ENCODE results near the gene AGPAT1. TPM values are rescaled to one million over a fixed set of nuclear protein-coding genes. Genes with fewer than 3 reads are reported as not detected.

AGPAT1 gene
- polyA plus RNA-seq, 2 of the 4 experiments (the other 2 are of a cell fraction): 29.4 to 40.6 TPM

DNA sequence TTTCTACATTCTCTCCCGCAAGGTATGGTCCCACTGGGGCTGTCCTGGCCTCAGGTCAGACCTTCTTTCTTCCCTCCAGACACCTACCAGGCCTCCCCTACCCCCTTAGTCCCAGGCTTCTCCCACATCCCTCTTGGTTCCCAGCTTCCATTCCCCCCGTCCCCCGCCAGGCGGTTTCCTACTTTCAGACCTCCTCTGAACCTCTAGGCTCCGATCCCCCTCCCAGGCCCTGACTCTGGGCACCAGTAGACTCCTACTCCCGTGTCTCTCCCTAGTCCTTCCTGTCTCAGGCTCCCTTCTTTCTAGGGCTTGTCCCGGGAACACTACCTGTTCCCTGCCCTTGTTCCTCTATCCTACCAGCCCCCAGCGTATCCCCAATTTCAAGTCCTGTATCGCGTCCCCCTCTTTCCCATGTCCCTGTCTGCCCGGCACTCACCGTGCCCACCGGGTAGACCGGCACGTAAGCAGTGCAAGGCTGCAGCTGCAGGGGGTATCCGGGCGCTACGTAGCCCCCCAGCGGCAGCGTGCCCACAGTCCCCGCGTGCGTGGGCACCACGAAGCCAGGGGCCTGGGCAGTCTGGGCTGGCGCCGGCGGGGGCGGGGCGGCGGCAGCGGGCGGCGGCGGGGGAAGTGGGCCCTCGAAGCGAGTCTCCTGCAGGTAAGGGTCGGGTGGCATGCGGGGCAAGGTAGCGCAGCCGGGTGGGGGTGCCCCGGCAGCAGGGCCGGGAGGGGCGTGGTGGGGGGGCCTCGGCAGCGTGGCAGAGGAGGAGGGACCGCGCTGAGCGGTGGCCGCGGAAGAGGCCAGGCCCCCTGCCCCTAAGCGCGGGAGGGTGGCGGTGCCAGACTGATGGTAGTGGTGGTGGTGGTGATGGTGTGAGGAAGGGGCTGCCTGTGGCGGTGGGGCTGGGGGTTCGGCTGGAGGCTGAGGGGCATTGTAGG lies 25.7 kb downstream of the AGPAT1 start (continued):
- no peak for TF ChIP-seq KDM1A (IDR thresholded peaks at IDR 0.05; ENCODE audit: low read depth)
- no peak for TF ChIP-seq SREBF2 (IDR thresholded peaks at IDR 0.05)
- no peak for TF ChIP-seq BHLHE40 (IDR thresholded peaks at IDR 0.05; ENCODE audit: low read depth, low read length)
- no peak for TF ChIP-seq ZC3H11A (IDR thresholded peaks at IDR 0.05)
- TF ChIP-seq, protein P1, sequence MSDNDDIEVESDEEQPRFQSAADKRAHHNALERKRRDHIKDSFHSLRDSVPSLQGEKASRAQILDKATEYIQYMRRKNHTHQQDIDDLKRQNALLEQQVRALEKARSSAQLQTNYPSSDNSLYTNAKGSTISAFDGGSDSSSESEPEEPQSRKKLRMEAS (IDR thresholded peaks at IDR 0.05): no peak
- no peak for TF ChIP-seq FOSB (CRISPR knock-in tag; IDR thresholded peaks at IDR 0.05)

DNA sequence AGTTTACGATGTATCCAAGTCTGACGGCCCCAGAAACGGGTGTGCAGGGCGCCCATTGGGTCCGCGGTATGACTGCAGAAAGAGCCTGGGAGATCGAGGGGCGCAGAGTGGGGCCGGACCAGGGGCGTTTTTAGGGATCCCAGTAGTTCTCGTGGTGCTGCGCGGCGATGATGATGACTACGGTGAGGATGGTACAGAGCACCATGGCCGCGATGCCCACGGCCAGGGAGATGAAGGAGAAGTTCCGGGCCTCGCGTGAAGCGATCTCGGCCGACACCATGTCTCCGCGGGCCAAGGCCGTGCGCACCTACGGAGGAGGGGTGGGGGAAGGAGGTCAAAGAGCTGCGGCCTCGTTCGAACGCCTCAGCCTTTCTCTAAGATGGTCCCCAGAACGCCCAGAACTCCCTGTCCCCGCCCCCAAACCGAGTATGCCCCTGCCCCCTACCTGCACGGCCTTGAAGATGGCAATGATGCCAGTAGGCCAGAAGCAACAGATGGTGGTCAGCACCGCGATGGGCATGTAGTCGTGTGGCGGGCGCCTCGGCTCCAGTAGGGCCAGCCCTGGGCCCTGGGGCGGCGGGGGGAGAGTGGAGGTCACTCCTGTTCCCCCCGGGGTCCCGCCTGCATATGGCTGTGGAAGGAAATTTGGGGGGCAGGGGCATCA lies 26.7 kb downstream of the AGPAT1 start:
- H3K27ac ChIP-seq: no peak overlapping the region
- no peak overlapping the region for H3K4me2 ChIP-seq
- DNase-seq (ENCODE audit: low read depth in 1 of 2, low spot score in 1 of 2): no peak
- 88% methylated on average over 28 of the region's 47 CpGs for WGBS (ENCODE audit: missing lambda C conversion rate)
- H3K4me1 ChIP-seq: peaks cover 17% of the 10 kb centered on the region; the same call in 2 of the 3 replicates
- CTCF ChIA-PET: no interaction called here
- H3K9me3 ChIP-seq: no peaks in the 10 kb centered on the region
- no peak overlapping the region for H3K4me3 ChIP-seq
- no peak for FAIRE-seq
- POLR2A ChIA-PET: no interaction called here
- no peak for ATAC-seq
- TF ChIP-seq HDAC2 (IDR thresholded peaks at IDR 0.05) (no peak), KDM5A (IDR thresholded peaks at IDR 0.05) (no peak), BHLHE40 (IDR thresholded peaks at IDR 0.05; ENCODE audit: low read depth, low read length) (no peak), PHF8 (IDR thresholded peaks at IDR 0.05; ENCODE audit: borderline replicate concordance, low read depth) (no peak), CHD4 (IDR thresholded peaks at IDR 0.05; ENCODE audit: borderline replicate concordance) (no peak), CBX2 (IDR thresholded peaks at IDR 0.05; ENCODE audit: borderline replicate concordance, low read depth) (no peak), HEYL (CRISPR knock-in tag; IDR thresholded peaks at IDR 0.05) (no peak), JUN (IDR thresholded peaks at IDR 0.05) (no peak), ZSCAN20 (CRISPR knock-in tag; IDR thresholded peaks at IDR 0.05) (no peak), FOSB (CRISPR knock-in tag; IDR thresholded peaks at IDR 0.05) (no peak), NPAS2 (CRISPR knock-in tag; IDR thresholded peaks at IDR 0.05; ENCODE audit: borderline replicate concordance) (no peak)
- TF ChIP-seq, protein P2, sequence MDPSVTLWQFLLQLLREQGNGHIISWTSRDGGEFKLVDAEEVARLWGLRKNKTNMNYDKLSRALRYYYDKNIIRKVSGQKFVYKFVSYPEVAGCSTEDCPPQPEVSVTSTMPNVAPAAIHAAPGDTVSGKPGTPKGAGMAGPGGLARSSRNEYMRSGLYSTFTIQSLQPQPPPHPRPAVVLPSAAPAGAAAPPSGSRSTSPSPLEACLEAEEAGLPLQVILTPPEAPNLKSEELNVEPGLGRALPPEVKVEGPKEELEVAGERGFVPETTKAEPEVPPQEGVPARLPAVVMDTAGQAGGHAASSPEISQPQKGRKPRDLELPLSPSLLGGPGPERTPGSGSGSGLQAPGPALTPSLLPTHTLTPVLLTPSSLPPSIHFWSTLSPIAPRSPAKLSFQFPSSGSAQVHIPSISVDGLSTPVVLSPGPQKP (IDR thresholded peaks at IDR 0.05; ENCODE audit: low read depth, low read length): no peak
- TF ChIP-seq, protein P1 (IDR thresholded peaks at IDR 0.05): no peak

DNA sequence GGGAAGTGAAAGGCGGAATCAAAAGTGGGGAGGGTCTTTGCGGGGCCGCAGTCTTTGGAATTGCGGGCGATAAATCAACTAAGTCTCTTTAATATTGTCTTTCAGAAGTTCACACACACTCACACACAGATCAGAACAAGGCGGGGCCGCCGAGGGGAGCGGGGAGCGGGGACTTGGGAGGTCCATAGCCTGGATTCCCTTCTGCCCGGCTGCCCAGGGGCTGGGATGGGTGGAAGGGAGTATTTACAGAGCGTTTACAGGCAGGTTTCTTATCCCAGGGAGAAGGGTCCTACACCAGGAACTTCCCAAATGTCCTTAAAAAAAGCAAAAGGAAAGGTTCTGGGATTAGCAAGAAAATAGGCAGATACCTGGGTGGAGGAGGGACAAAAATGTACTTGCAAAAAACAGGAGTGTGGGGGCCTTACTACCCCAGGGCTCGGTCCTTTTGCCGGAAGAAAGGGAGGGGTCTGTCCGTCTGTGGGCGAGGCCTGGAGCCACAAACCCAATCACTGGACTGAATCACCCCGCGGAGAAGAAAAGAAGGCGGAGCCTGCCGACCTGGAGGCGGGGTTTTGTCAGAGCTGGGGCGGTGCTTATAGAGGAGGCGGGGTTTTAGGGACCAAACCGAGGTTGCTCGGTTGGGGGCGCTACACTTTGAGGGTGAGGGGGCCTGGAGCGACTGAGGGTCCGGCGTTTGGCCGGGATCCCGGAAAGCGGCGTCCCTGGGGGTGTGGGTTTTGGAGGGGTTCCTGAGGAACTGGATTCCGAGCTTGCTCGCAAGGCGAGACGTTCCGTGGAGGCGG lies 27.4 kb downstream of the AGPAT1 start:
- DNase-seq (ENCODE audit: low read depth in 1 of 2, low spot score in 1 of 2) (no peak), FAIRE-seq (no peak), ATAC-seq (no peak)
- Histone ChIP-seq H3K4me1 (peaks cover 17% of the 10 kb centered on the region; the same call in 2 of the 3 replicates), H3K27ac (no peak overlapping the region), H3K4me3 (no peak overlapping the region), H3K9me3 (no peaks in the 10 kb centered on the region), H3K4me2 (no peak overlapping the region)
- no peak for TF ChIP-seq KDM5A (IDR thresholded peaks at IDR 0.05)
- CTCF ChIA-PET: interaction anchor here (4.2 kb wide), 1 partner anchor 30 kb away, joined by 15 read pairs; no protein-coding TSS in a partner anchor
- WGBS (ENCODE audit: missing lambda C conversion rate): 81% methylated on average over 38 of the region's 39 CpGs
- POLR2A ChIA-PET: no interaction called here
